Activated CD4-positive, alpha-beta T cell treated with anti-CD3 and anti-CD28 coated beads for 36 hours (primary cell): ENCODE measurements around the gene CSRP3. TPM values are rescaled to one million over a fixed set of nuclear protein-coding genes. Genes with fewer than 3 reads are reported as not detected.

Experiments
- ATAC-seq: fragments of 200-7000 bp; cut with Tn5 transposase; one replicate; pipeline ENCODE4 v1.10.0; 2021; ENCODE audit warnings: mild to moderate bottlenecking, moderate library complexity
- CTCF ChIA-PET: fragments of 350-600 bp; sonication (Branson Sonifier 250); formaldehyde crosslinking; loops from one replicate; lab custom pipeline; 2021; ENCODE audit warnings: antibody characterized with exemption; lab: Charles Lee
- POLR2A ChIA-PET: fragments of 350-600 bp; sonication (Branson Sonifier 250); formaldehyde crosslinking; loops from one replicate; lab custom pipeline; 2021; ENCODE audit warnings: antibody characterized with exemption, inconsistent platforms; lab: Charles Lee
- DNase-seq: peaks from one replicate; pipeline ENCODE4 v3.0.0-alpha.2; 2020
- H3K27ac Mint-ChIP-seq: one replicate; pipeline ENCODE4 v1.8.0; 2021; ENCODE audit warnings: mixed read lengths
- H3K27me3 Mint-ChIP-seq: one replicate; pipeline ENCODE4 v1.8.0; 2021; ENCODE audit warnings: mixed read lengths
- H3K36me3 Mint-ChIP-seq: one replicate; pipeline ENCODE4 v1.8.0; 2021; ENCODE audit warnings: low read depth, mixed read lengths
- H3K4me1 Mint-ChIP-seq: one replicate; pipeline ENCODE4 v1.8.0; 2021; ENCODE audit warnings: mixed read lengths
- H3K4me3 Mint-ChIP-seq: one replicate; pipeline ENCODE4 v1.8.0; 2021; ENCODE audit warnings: mild to moderate bottlenecking, moderate library complexity, mixed read lengths
- H3K9me3 Mint-ChIP-seq: one replicate; pipeline ENCODE4 v1.8.0; 2021; ENCODE audit warnings: low read depth, mixed read lengths
- intact Hi-C, 2 experiments: fragments of 100-400 bp; cut with DNase I in 1 of 2; cut with micrococcal nuclease in 1 of 2; formaldehyde crosslinking; loops; one replicate each; pipeline versions ENCODE4 v1.14.2 to v1.15.1; 2022 to 2024; cut with DNase I, micrococcal nuclease
- total RNA-seq, 2 experiments: library from RNA; stranded (reverse); gene quantifications; one replicate each; pipeline ENCODE4 v1.2.3, GENCODE V29; 2021

The CSRP3 gene
- total RNA-seq, 2 experiments from 2014 or later: not detected

DNA sequence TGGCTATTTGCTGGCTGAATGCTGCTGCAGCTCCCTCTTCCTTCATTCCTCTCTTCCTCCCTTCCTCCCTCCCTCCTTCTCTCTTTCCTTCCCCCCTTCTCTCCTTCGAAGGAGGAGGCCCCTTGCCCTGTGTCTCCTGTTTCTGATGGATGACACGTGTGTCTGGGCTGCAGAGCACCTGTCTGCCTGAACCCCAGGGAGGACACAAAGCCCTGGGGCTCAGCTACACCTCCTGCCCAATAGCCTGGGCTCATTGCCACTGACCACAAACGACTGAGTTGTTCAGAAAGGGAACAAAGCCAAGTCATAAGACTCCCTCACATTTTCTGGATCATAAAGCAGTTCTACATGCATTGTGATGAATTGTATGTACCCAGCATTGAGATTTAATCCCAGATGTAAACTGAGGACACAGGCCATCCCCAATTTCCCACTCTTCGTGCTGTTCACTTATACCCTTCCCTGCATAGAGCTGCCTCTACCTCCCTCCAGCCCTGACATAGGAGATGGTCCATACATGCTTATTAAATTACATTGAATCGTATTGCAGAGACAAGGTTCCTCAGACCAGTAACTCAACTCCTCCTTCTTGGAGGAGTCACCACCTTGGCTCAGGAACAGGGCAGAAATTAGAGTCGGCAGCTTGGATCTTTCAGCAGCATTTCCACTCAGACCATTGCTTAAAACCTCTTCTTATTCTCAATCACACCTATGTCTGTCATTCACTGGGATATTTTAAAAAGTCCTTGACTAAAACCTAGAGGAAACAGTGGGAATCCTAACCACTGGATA, 1.2 kb downstream of the CSRP3 start:
- no peak overlapping the region for H3K27ac Mint-ChIP-seq
- ChIA-PET CTCF (interaction anchor here (1.2 kb wide), 1 partner anchor 130 kb away, joined by 5 read pairs; no protein-coding TSS in a partner anchor), POLR2A (no interaction called here)
- H3K4me3 Mint-ChIP-seq: no peak overlapping the region
- H3K9me3 Mint-ChIP-seq: no peaks in the 10 kb centered on the region
- H3K36me3 Mint-ChIP-seq: no peaks in the 10 kb centered on the region
- intact Hi-C loops: no loop called here
- H3K4me1 Mint-ChIP-seq: no peaks in the 10 kb centered on the region
- DNase-seq (no peak), ATAC-seq (no peak)
- no peaks in the 10 kb centered on the region for H3K27me3 Mint-ChIP-seq

DNA sequence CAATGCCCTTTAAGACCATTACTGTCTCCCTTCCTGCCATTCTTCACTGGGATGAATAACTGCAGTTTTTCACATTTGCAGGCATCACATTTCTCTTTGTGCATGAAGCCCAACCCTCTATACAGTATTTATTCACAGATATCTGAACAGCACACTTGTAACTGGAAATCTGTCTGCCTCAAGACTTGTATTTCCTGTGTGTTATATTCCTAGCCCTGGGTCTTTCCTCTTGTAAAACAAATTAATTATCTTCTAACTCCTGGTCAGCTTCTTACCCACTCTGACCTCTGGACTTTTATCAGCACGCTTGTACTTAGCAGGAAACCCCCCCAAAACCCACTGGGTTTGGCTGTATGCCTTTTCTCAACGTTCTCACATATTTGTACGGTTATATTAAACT, 2.0 kb downstream of the CSRP3 start:
- DNase-seq: no peak
- Mint-ChIP-seq H3K4me3 (no peak overlapping the region), H3K9me3 (no peaks in the 10 kb centered on the region), H3K27ac (no peak overlapping the region), H3K4me1 (no peaks in the 10 kb centered on the region), H3K36me3 (no peaks in the 10 kb centered on the region), H3K27me3 (no peaks in the 10 kb centered on the region)
- no peak for ATAC-seq
- POLR2A ChIA-PET: no interaction called here
- intact Hi-C loops: no loop called here
- CTCF ChIA-PET: interaction anchor here (1.2 kb wide), 1 partner anchor 129 kb away, joined by 5 read pairs; no protein-coding TSS in a partner anchor

DNA sequence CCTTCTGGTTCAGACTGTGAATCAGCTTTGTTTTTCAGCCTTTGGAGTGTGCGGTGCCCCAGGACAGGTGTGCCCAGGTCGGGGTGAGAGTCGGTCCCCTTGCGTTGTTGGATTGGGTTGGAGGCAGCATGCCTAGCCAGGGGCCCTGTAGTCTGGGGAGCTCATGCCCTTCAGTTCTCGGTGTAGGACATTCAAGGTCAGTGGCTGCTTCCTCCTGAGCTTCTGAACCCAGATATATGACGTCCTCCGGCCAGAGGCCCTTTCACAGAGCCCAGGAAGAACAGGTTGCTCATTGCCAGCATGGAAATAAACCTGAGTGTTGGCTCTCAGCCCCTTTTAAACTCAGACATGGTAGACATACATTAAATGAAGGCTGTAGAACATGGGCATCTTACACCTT, 2.7 kb downstream of the CSRP3 start:
- POLR2A ChIA-PET: no interaction called here
- intact Hi-C loops: no loop called here
- Mint-ChIP-seq H3K36me3 (no peaks in the 10 kb centered on the region), H3K27me3 (no peaks in the 10 kb centered on the region), H3K27ac (no peak overlapping the region), H3K4me3 (no peak overlapping the region), H3K9me3 (no peaks in the 10 kb centered on the region), H3K4me1 (no peaks in the 10 kb centered on the region)
- CTCF ChIA-PET: no interaction called here
- DNase-seq (no peak), ATAC-seq (no peak)

DNA sequence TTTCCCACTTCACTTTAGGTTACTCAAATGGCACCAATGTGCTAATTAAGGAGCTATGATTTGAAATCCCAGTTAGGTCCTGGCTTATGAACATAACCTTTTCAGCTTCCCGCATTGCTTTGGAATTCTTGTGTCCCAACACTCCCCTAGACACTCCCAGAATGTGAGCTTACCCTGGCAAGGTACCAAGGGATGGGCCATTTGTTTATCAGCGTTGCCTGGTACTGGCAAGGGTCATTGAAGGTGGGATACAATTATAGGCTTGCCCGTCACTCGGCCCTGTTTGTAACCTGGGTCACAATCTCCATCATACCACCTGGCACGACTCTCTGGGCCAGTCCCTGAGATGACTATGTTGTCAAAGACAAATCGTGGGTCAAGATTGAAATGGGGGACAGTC, 5.4 kb downstream of the CSRP3 start:
- H3K4me3 Mint-ChIP-seq: no peak overlapping the region
- no peak for DNase-seq
- no peak overlapping the region for H3K27ac Mint-ChIP-seq
- no peaks in the 10 kb centered on the region for H3K4me1 Mint-ChIP-seq
- ChIA-PET POLR2A (no interaction called here), CTCF (no interaction called here)
- ATAC-seq: no peak
- no peaks in the 10 kb centered on the region for H3K36me3 Mint-ChIP-seq
- no peaks in the 10 kb centered on the region for H3K27me3 Mint-ChIP-seq
- no peaks in the 10 kb centered on the region for H3K9me3 Mint-ChIP-seq
- intact Hi-C loops: no loop called here

DNA sequence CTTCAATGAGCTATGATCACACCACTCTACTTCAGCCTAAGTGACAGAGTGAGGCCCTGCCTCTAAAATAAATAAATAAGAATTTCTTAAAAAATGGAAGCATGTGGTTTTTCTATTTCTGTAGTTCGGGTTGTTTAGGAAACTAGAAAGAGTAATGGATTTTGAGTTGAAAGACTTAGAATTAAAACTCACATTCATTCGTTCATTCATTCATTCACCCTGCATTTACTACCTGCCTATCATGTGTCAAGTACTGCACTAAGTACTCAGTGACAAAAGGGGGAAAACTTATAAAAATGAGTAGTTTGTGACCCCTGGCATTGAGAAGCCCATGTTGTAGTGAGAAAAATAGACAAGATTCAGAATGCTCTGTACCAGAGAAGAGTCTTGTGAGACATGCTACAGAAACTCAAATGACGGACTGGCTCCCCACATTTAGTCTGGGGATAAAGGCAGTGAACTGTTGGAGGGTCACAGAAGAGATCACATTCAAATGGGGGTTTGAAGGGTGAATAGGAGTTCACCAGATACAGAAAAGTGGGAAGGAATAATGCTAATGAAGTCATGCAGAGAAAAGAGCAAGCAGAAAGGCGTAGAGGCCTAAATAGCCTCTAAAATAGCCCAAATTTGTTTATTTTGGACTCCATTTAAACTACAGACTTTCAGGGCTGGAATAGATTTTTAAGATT, 7.0 kb downstream of the CSRP3 start:
- no peak for DNase-seq
- no peaks in the 10 kb centered on the region for H3K36me3 Mint-ChIP-seq
- no peaks in the 10 kb centered on the region for H3K9me3 Mint-ChIP-seq
- ChIA-PET CTCF (no interaction called here), POLR2A (no interaction called here)
- no peak overlapping the region for H3K4me3 Mint-ChIP-seq
- intact Hi-C loops: no loop called here
- no peaks in the 10 kb centered on the region for H3K27me3 Mint-ChIP-seq
- no peak for ATAC-seq
- H3K27ac Mint-ChIP-seq: no peak overlapping the region
- no peaks in the 10 kb centered on the region for H3K4me1 Mint-ChIP-seq

DNA sequence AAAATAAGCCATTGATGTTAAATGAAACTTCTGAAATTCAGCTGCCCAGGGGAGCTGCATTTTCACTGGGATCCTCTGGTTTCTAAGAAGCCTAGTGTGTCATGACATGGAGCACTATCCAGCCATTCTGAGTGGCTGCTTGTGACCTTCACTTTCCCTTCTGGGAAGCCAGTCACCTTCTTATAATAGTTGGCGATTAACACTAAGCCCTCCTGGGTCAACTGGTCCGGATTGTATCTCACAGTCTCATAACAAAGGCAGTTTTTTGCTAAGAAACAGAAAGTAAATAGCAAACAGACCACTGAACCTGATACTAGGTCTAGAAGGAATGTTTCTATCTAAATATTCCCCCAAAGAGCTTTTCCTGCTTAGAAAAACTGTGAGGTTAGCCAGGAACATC, 7.9 kb downstream of the CSRP3 start:
- intact Hi-C loops: no loop called here
- Mint-ChIP-seq H3K4me3 (no peak overlapping the region), H3K4me1 (no peaks in the 10 kb centered on the region), H3K27me3 (no peaks in the 10 kb centered on the region), H3K9me3 (no peaks in the 10 kb centered on the region), H3K36me3 (no peaks in the 10 kb centered on the region), H3K27ac (no peak overlapping the region)
- DNase-seq: no peak
- ATAC-seq: no peak
- ChIA-PET CTCF (interaction anchor here (0.6 to 1.0 kb wide), 2 partner anchors 89 to 137 kb away, joined by 3 read pairs; no protein-coding TSS in a partner anchor), POLR2A (no interaction called here)

DNA sequence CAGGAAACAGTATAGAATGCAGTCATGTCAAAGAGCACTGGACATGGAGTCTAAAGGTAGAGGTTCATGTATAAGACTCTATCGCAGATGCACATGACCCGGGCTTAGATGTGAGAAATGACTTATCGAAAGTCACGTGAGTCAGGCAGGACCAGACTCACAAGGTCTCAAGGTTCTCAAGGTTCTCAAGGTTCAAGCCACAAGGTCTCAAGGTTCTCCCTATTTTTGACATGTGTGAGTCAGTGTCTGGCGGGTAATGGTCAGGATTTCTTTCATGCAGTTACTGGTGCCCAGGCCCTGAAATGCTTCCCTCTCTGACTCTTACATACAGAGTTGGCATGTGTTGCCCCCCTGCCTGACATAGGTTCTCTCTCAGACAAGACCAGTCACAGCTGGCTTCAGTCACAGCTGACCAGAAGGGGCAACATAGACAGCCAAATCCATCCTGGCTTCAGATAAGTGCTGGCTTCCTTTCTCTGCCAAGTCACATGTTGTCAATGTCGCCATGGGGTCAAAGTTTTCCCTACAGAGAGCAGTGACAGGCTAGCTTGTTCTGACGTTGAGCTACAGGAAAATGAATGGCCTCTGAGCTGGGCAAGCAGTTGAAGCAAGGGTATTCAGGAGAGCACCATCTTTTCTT, 10.1 kb downstream of the CSRP3 start:
- intact Hi-C loops: no loop called here
- no peaks in the 10 kb centered on the region for H3K27me3 Mint-ChIP-seq
- no peak overlapping the region for H3K27ac Mint-ChIP-seq
- ChIA-PET CTCF (interaction anchor here (1.1 kb wide), 1 partner anchor 121 kb away, joined by 3 read pairs; no protein-coding TSS in a partner anchor), POLR2A (interaction anchor here (0.7 kb wide), 1 partner anchor 476 kb away, joined by 3 read pairs; no protein-coding TSS in a partner anchor)
- ATAC-seq (no peak), DNase-seq (no peak)
- H3K9me3 Mint-ChIP-seq: no peaks in the 10 kb centered on the region
- no peak overlapping the region for H3K4me3 Mint-ChIP-seq
- no peaks in the 10 kb centered on the region for H3K36me3 Mint-ChIP-seq
- H3K4me1 Mint-ChIP-seq: no peaks in the 10 kb centered on the region

DNA sequence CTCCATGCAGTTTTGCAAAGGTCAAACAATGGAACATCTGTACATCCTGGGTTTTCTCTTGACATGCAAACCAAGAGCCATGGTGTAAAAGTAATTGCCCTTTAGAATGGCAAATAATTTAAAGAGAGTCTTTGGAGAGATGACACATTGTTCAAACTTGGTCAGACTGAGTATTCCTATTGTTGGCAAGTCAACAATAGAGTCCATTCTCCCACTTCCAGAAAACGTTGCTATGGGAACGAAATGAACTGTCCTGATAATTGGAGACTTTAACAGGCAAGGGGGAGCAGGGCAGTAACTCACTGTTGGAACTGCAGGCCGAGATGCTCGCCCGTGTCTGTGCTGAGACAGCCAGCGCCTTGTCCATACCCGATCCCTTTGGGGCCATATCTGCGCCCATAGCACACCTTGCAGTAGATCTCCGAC, 13.9 kb downstream of the CSRP3 start:
- Mint-ChIP-seq H3K4me1 (no peaks in the 10 kb centered on the region), H3K36me3 (no peaks in the 10 kb centered on the region), H3K9me3 (no peaks in the 10 kb centered on the region), H3K27me3 (no peaks in the 10 kb centered on the region), H3K27ac (no peak overlapping the region), H3K4me3 (no peak overlapping the region)
- intact Hi-C loops: no loop called here
- ChIA-PET CTCF (no interaction called here), POLR2A (no interaction called here)
- DNase-seq: no peak
- no peak for ATAC-seq

DNA sequence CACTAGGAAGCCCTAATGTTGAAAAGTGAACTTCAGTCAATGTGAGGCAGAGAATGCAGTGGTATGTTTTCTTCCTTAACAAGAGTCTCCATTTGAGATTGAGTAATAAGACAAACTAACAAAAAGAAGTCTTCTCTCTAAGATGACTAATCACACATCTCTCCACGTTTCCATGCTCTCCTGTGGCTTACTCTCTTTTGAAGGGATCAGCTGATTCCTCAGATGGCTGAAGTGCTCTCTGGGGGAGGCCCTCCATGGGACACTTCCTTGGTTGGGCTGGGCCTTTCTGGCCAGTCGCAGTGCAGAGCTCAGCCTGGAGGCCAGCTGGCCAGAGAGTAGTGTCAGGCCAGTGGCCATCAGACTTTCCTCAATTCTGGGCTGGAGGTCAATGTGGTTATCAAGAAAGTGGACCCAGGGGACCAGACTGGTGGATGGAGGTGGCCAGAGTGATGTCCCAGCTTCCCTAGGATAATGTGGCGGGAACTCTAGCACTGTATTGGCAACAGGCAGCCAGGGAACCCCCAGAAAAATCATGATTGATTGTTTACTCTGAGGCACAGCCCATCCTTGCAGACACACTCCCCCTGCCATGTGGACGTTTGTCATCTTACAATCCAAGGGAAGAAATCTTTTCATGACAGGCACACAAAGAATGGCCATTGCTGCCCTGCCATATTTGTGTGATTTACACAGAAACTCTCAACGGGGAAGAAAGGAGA, 14.5 kb downstream of the CSRP3 start:
- Mint-ChIP-seq H3K9me3 (no peaks in the 10 kb centered on the region), H3K4me1 (no peaks in the 10 kb centered on the region), H3K4me3 (no peak overlapping the region), H3K36me3 (no peaks in the 10 kb centered on the region), H3K27ac (no peak overlapping the region), H3K27me3 (no peaks in the 10 kb centered on the region)
- ATAC-seq (no peak), DNase-seq (no peak)
- CTCF ChIA-PET: interaction anchor here (1.6 kb wide), 1 partner anchor 110 kb away, joined by 4 read pairs; no protein-coding TSS in a partner anchor
- intact Hi-C loops: no loop called here
- POLR2A ChIA-PET: no interaction called here

DNA sequence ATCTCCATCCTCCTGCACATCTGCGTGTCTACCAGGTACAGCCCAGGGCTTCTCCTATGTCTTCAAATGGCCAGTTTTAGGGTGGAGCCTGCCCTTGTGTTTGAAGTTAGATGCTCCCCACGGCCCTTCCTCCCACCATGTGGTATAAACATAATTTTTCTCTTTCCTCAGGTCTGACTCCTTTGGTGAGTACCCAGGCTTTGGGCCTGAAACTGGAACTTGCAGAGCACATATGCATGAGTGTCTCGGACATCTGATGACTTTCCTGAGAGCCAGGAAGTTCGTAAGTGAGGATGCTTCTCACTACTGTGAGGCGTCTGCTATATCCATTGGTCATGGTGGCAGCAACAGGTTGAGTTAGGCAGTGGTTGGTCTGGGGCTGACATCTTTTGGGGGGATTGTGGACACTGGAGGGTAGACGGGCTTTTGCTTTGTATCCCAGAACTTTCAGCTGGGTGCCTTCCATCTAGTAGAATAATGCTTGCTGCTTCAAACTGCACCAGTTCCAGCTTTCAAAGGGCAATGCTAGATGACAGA, 16.2 kb downstream of the CSRP3 start:
- Mint-ChIP-seq H3K9me3 (no peaks in the 10 kb centered on the region), H3K4me3 (no peak overlapping the region), H3K27me3 (no peaks in the 10 kb centered on the region), H3K4me1 (no peaks in the 10 kb centered on the region), H3K27ac (no peak overlapping the region), H3K36me3 (no peaks in the 10 kb centered on the region)
- intact Hi-C loops: no loop called here
- ATAC-seq (no peak), DNase-seq (no peak)
- ChIA-PET CTCF (interaction anchor here (0.6 to 1.6 kb wide), 2 partner anchors 108 to 870 kb away, joined by 4 read pairs; no protein-coding TSS in a partner anchor), POLR2A (no interaction called here)

DNA sequence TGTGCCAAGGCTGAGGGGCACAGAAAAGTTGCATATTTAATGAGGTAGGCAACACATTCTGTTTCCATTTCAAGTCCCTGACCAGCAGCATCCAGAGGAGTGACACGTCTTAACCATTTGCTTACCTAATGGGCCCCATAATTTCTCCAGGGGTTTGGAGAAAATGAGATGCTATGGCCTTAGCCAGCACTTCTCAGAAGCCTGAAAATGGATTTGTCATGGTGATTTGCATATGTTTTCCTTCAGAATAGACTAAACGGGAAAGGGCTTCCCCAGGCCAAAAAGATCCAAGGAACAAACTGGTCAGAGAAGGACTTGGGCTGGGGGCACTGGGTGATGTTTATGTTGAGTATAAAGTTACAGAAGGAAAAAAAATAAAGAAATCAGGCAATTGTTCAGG, 16.7 kb downstream of the CSRP3 start:
- ChIA-PET CTCF (no interaction called here), POLR2A (no interaction called here)
- Mint-ChIP-seq H3K27me3 (no peaks in the 10 kb centered on the region), H3K4me1 (no peaks in the 10 kb centered on the region), H3K27ac (no peak overlapping the region), H3K36me3 (no peaks in the 10 kb centered on the region), H3K9me3 (no peaks in the 10 kb centered on the region), H3K4me3 (no peak overlapping the region)
- ATAC-seq (no peak), DNase-seq (no peak)
- intact Hi-C loops: no loop called here
